AG09309 (cell line): ENCODE measurements around the gene DMAP1.

ENCODE experiments used
- DNase-seq: peaks from one replicate; pipeline ENCODE4 v3.0.0-alpha.2; 2010; ENCODE audit warnings: low read depth
- H3K4me3 ChIP-seq: 2 replicates; pipeline ENCODE4 v1.5.1; 2011; ENCODE audit warnings: mild to moderate bottlenecking, low read depth, low read length, moderate library complexity; ENCODE audit not compliant: control insufficient read depth
- TF ChIP-seq, protein P1 (sequence below): IDR thresholded peaks from 2 replicates; pipeline ENCODE4 v1.5.1; 2011; ENCODE audit warnings: mild to moderate bottlenecking, low read depth, low read length, inconsistent platforms; ENCODE audit not compliant: insufficient read depth, control insufficient read depth; ENCODE audit errors: missing control alignments

DMAP1 gene

GRCh38 chr1:44219301-44219626 is 6.0 kb downstream of the DMAP1 start:
- TF ChIP-seq, protein P1, sequence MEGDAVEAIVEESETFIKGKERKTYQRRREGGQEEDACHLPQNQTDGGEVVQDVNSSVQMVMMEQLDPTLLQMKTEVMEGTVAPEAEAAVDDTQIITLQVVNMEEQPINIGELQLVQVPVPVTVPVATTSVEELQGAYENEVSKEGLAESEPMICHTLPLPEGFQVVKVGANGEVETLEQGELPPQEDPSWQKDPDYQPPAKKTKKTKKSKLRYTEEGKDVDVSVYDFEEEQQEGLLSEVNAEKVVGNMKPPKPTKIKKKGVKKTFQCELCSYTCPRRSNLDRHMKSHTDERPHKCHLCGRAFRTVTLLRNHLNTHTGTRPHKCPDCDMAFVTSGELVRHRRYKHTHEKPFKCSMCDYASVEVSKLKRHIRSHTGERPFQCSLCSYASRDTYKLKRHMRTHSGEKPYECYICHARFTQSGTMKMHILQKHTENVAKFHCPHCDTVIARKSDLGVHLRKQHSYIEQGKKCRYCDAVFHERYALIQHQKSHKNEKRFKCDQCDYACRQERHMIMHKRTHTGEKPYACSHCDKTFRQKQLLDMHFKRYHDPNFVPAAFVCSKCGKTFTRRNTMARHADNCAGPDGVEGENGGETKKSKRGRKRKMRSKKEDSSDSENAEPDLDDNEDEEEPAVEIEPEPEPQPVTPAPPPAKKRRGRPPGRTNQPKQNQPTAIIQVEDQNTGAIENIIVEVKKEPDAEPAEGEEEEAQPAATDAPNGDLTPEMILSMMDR, result no peak
- H3K4me3 ChIP-seq, result no peak overlapping the region
- DNase-seq, result no peak

- DNase-seq, result no peak
- no peak overlapping the region for H3K4me3 ChIP-seq
- TF ChIP-seq, protein P1, result no peak
Measured at GRCh38 chr1:44220001-44220751, 6.9 kb downstream of the DMAP1 start.

DNA sequence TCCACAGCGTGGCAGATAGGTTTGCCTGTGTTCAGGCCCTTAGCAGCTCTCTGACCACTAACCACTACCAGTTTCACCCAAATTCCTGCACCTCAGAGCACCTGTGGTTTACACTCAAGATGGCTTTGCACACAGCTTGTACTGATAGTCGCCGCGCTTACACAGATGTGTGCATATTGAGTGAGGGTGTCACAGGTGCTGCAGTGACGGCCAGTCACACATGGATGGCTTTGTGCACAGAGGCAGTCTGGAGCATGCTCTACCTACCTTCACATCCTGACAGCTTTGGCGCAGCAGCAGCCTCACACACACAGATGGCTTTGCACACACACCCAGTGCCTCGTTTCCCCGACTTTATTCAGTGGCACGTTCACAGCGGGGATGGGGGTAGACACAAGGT is 7.5 kb downstream of the DMAP1 start:
- no peak for DNase-seq
- H3K4me3 ChIP-seq, result no peak overlapping the region
- TF ChIP-seq, protein P1, result no peak

DNA sequence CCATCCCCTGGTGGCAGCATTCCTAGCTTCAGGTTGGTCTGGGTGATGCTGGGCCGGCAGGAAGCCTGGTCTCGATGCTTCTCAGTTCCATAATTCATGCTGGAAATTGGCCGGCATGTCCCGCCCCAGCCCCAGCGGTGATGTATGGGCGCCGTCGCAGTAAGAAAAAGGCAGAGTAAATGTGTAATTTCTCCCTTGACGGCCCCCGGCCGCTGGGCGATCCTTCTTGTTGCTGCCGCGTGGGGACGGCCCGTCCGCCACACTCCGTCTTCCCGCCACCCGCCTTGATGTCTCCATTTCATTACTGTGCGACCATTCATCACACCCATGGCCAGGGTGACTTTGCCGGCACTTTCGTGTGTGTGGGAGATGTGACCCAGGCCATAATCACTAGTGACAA is 8.5 kb downstream of the DMAP1 start:
- TF ChIP-seq, protein P1, result no peak
- DNase-seq, result no peak
- H3K4me3 ChIP-seq, result no peak overlapping the region

DNA sequence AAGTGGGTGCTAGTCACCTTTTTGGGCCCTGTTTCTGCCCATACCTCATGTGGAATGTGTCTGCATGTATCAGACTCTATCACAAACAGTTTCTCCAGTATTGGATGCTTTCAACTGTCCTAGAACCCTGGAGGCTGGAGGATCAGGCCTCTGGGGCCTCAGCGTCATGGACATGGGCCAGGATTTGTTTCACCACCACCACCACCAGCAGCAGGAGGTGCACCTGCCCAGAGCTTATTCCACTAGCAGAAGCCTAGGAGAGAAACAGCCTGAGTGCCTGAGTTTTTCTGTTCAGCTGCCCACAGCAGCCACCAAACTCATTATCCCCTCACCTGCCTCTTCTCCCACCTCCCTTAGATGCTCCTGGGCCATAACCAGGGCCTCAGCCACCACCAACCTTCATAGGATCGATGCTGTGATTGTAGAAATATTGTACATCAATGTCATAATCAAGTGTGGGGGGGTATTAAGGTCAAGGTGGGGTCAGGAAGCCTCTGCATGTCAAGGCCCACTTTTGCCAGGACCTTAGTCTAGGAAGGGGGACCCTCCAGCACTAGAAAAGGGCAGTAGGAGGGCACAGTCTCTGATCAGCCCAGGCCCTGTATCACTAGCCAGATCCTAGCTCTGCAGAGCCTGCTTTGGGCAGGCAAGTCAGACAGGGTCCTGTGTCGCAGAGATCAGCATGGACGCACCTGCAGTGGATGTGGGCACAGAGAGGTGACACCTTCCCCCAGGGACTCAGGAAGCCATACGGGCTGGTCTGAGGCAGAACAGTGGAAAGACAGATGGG is 9.3 kb downstream of the DMAP1 start:
- no peak for DNase-seq
- TF ChIP-seq, protein P1, result no peak
- no peak overlapping the region for H3K4me3 ChIP-seq

GRCh38 chr1:44223187-44223610 is 9.9 kb downstream of the DMAP1 start:
- no peak for DNase-seq
- TF ChIP-seq, protein P1, result no peak
- H3K4me3 ChIP-seq, result no peak overlapping the region
